Stimulated activated CD4-positive, alpha-beta T cell treated with anti-CD3 and anti-CD28 coated beads, TNF-alpha, amount 100 ng/mL, for 48 hours (primary cell): ENCODE data around the gene DIPK1B.

Experiments used
- DNase-seq, 3 donors: peaks; one replicate each; pipeline ENCODE4 v3.0.0-alpha.2; 2020; ENCODE audit warnings: low read depth in 3 of 3

DIPK1B gene

GRCh38 chr9:136738960-136739359, 26.6 kb downstream of the DIPK1B start:
- DNase-seq = no peak

- no peak for DNase-seq
These were observed 27.1 kb downstream of the DIPK1B start for GRCh38 chr9:136739509-136739908.

DNA sequence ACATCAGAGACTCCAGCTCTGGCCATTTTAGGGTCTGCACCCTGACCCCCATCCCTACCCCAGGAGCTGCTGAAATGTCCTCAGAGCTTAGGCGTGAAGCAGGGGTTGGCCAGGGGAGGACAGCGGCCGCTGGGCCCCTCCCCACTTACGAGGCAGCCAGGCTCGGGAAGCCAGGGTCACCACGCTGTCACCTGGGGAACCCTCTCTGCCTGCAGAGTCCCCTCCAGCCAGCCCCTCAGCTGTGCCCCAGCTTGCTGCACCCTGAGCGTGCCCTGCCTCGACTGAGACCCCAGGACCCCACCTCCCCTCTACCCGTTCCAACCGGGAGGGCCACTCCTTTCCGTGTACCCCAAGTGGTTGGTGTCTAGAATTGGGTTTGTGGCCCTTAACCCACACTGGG, 27.7 kb downstream of the DIPK1B start:
- no peak for DNase-seq

DNA sequence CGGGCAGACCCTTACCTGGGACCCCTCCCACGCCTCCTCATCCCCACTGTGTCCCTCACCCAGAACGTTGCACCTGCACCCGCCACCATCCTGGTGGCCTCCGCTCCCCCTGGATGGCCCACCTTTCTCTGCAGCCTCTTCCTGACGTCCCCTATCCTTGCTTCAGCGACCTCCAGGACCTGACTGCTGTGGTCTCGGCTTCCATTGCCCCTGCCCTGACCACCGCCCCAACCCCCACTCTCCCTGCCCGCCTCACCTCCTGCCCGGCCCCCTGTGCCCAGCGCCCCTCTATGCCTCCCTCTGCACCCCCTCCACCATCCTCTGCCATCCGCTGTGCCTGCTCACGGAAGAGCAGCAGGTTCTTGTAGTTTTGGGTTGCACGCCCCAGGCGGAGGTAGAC, 28.1 kb downstream of the DIPK1B start:
- DNase-seq = no peak

DNA sequence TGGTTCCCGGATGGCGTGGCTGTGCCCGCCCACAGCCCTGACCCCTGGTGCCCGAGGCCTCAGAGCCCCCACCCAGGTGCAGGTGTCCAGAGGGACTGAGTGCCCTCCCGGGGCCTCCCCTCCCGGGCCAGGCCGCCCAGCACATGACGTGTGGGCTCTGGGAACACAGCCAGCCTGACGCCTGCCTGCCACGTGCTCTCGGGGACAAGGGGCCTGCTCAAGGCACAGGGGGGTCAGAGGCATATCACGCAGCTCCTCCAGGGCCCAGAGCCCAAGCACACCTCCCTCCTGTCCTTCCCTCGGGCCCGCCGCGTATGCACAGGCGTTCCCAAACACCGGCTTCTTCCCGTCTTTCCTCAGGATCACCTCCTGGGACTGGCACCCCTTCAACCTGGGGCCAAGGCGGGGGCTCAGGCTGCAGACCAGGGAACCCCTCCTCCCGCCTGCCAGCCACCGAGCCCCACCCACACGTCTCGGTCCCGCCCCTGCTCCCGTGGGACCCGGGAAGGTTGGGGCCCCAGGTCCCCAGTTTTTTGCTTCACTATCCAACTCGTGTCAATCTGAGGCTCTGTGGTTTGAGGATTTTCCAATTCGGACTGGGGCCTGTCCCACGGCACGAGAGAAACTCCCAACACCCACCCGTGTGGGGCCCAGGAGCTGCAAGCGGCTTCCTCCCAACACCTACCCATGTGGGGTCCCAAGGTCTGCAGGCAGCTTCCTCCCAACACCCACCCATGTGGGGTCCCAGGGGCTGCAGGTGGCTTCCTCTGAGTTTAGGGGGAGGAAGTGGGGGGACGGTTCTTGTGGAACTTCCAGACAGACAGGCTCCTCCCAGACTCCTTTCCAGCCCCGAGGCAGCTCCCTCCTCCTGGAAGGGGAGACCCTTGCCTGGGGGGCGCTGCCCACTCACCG, 28.9 kb downstream of the DIPK1B start:
- DNase-seq = no peak

GRCh38 chr9:136741883-136742571, 29.7 kb downstream of the DIPK1B start:
- peak in 1 of 3 donors; percentile 35 for DNase-seq

- no peak for DNase-seq
These were observed 30.4 kb downstream of the DIPK1B start, which contains the start of gene LCN10 for GRCh38 chr9:136742591-136743391. LCN10 (minus strand) TSS chr9:136742940; CDS start chr9:136742903, 37 bp downstream.

DNA sequence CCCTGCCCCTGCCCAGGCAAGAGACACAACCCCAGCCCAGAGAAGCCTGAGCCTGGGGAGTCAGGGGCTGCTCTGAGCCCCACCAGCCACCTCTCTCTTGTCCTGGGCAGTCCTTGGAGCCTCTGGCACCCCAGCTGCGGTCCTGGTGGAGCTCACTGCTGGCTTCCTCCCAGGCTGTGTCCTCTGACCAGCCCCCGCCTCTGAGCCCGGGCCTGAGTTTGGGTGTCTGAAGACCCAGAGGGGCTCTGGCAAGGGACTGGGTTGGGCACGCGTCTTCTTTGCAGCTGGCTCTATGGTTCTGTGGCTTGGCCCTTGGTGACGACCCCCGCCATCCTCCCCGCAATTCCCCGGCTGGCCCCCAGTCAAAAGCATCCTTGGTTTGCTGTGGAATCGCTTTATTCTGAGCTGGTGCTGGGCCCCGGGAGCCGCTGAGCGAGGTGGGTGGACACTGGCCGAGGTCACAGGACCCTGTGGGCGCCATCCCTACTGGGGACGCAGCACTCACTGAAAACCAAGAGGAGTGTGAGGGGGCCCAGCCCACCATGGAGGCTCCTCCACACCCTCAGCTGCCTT, 31.4 kb downstream of the DIPK1B start:
- no peak for DNase-seq

DNA sequence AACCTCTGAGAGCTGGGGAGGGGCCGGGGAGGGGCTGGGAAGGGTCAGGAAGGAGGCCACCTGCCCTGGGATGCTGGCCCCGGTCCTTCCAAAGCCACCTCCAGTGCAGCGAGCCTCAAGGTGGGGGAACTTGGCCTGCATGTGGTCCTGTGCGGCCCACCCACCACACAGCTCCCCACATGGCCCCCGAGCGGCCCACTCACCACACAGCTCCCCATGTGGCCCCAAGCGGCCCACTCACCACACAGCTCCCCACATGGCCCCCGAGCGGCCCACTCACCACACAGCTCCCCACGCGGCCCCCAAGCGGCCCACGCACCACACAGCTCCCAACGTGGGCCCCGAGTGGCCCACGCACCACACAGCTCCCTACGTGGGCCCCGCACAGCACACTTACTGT, 32.4 kb downstream of the DIPK1B start:
- no peak for DNase-seq

GRCh38 chr9:136745389-136746154, 33.2 kb downstream of the DIPK1B start:
- no peak for DNase-seq

DNA sequence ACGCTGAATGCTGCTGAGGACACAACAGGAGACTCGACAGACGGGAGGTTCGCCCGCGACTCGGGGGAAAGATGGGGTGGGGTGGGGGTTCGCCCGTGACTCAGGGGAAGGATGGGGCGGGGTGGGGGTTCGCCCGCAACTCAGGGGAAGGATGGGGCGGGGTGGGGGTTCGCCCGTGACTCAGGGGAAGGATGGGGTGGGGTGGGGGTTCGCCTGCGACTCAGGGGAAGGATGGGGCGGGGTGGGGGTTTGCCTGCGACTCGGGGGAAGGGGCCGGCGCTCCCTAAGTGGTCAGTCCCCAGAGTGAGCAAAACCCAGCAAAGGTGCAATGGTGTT, 33.8 kb downstream of the DIPK1B start:
- no peak for DNase-seq

DNA sequence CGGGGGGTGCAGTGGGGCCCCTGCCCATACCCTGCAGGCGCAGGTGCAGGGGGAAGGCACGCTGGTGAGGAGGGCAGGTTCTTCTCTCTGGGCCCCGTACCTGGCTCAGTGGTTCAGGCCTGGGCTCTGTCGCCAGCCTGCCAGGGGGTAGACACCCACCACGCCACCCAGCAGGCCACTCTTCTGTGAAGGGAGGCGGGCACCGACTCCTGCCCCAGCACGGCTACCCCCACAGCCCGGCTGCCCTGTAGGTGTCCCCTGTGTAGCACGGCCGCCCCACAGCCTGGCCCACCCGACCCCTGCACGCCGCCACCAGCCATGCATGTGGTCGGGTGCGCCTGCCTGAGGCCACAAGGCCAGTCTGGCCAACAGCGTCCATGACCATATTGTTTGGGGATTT, 34.2 kb downstream of the DIPK1B start:
- no peak for DNase-seq

DNA sequence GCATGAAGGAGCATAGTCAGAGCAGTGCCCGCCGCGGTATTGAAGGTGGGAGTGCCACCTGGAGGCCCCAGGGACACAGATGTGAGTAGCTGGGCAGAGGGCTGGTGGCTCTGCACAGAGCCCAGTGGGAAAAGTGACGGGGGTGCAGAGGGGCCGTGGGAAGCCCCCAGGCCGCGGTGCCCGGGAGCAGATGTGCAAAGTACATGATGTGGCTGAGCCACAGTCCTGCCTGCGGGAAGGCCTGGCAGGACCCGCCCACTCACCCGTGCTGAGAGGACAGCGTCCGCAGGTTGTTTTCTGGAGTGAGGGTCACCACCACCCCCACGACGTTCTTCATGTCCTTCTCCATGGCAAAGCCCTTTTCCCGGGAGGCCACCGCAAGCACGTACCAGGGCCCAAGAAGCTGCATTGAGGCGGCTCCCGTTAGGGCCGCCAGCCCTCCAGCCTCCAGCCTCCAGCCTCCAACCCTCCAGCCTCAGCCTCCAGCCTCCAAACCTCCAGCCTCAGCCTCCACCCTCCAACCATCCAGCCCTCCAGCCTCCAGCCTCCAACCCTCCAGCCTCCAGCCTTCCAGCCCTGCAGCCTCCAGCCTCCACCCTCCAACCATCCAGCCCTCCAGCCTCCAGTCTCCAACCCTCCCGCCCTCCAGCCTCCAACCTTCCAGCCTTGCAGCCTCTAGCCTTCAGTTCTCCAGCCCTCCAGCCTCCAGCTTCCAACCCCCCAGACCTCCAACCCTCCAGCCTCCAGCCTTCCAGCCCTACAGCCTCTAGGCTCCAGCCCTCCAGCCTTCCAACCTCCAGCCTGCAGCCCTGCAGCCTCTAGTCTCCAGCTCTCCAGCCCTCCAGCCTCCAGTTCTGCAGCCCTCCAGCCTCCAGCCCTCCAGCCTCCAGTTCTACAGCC, 35.0 kb downstream of the DIPK1B start:
- DNase-seq = no peak

DNA sequence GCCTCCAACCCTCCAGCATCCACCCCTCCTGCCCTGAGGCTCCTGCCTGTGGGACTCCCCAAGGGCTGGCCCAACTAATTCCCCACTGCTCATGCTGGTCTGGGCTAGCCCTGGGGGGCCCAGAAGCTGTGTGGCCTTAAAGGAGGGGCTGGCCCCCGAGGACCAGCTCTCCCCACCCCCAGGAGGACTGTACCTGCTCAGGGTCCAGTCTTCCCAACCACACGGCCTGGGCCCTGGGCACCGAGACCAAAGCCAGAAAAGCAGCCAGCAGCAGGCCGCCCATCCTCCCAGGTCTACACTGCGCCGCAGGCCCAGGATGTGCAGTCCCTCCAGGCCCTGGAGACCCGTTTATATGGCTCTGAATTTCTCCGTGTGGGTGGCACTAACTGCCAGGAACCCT, 35.8 kb downstream of the DIPK1B start, which contains the start of gene LCN6:
Gene LCN6, minus strand, starts transcription at position 325 of the 400 bp plus-strand sequence. Its CDS starts 42 bp downstream, at position 283.
- DNase-seq = no peak

DNA sequence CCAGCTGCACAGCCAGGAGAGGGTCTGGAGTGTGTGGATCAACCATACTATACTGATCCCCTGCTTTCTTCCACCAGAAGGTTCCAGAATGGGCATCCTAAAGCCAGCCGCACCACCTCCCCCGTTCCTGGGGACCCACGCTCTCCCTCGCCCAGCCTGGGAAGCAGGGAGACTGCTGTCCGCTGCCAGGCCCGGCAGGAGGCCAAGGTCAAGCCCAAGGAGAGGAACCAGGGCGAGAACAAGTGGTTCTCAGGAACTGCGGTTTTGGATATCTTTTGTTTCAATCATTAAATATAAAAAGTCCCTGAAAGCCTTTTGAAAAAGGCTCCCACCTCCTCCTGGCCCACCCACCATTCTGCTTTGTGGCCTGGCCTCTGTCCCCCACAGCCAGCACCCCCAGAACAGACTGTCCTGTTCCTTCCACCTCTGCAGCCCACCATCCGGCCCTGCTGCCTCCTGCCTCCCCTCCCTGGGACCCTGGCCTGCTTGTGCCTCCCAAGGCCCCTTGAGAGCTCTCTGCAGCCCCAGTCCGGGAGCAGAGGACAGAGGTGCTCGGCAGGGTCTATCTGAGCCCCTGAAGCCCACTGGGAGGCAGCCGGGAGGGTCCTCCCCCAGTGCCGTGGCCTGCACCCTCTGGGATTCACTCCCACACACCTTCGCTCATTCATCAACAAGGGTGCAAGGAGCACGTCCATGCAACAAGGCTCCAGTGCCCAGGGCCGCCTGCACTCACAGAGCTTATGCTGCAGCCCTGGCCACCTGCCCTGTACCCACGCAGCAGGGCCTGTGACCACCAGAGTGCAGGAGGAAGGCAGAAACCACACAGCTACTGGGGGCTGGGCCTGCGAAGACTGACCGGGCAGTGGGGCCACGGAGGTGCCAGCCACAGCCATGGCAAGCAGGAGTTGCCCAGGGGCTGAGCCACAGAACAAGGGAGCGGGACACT, 36.6 kb downstream of the DIPK1B start:
- no peak for DNase-seq

- DNase-seq = no peak
These were observed 38.2 kb downstream of the DIPK1B start for GRCh38 chr9:136750526-136750925.

GRCh38 chr9:136751244-136751643, 38.9 kb downstream of the DIPK1B start:
- no peak for DNase-seq

DNA sequence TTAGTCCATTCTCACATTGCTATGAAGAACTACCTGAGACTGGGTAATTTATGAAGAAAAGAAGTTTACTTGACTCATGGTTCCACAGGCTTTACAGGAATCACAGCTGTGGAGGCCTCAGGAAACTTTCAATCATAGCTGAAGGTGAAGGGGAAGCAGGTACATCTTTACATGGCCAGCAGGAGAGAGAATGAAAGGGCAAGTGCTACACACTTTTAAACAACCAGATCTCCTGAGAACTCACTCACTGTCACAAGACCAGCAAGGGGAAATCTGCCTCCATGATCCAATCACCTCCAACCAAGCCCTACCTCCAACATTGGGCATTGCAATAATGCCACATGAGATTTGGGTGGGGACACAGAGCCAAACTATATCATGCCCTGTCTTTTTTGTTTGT, 39.4 kb downstream of the DIPK1B start:
- DNase-seq = no peak
